Measurements from ENCODE around the gene SCIMP. TPM values are rescaled to one million over a fixed set of nuclear protein-coding genes. Genes with fewer than 3 reads are reported as not detected.

The SCIMP gene
- total RNA-seq, 1 experiment from 2014 or later: not detected

DNA sequence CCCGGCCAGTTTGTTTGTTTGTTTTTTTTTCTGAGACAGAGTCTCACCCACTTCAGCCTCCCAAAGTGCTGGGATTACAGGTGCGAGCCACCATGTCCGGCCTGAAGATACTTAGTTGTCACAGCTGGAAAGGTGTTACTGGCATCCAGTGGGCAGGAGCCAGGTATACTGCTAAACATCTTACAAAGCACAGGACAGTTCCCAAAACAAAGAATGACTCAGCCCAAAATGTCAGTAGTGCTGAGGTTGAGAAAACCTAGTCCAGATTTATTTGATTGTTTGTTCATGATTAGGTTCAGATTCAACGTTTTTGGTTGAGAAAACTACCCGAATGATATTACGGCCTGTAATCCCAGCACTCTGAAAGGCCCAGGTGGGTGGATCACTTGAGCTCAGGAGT is 28.8 kb upstream of the SCIMP start:
- CTCF ChIA-PET: interaction anchor here (0.6 to 0.7 kb wide), 2 partner anchors 545 to 602 kb away, joined by 4 read pairs; no protein-coding TSS in a partner anchor
- Mint-ChIP-seq H3K4me3 (ENCODE audit: unreplicated experiment) (no peak overlapping the region), H3K36me3 (ENCODE audit: insufficient read depth, unreplicated experiment) (no peaks in the 10 kb centered on the region), H3K27ac (ENCODE audit: low read depth, unreplicated experiment) (no peak overlapping the region), H3K9me3 (ENCODE audit: unreplicated experiment) (no peaks in the 10 kb centered on the region), H3K4me1 (ENCODE audit: insufficient read depth, unreplicated experiment) (no peaks in the 10 kb centered on the region), H3K27me3 (ENCODE audit: insufficient read depth, unreplicated experiment) (no peaks in the 10 kb centered on the region)
- no peak for DNase-seq (ENCODE audit: unreplicated experiment)
- POLR2A ChIA-PET: no interaction called here
- intact Hi-C loops (cut with micrococcal nuclease): no loop called here
- no TSS peak for BruUV-seq (replicated peaks)
- TF ChIP-seq, protein P1, sequence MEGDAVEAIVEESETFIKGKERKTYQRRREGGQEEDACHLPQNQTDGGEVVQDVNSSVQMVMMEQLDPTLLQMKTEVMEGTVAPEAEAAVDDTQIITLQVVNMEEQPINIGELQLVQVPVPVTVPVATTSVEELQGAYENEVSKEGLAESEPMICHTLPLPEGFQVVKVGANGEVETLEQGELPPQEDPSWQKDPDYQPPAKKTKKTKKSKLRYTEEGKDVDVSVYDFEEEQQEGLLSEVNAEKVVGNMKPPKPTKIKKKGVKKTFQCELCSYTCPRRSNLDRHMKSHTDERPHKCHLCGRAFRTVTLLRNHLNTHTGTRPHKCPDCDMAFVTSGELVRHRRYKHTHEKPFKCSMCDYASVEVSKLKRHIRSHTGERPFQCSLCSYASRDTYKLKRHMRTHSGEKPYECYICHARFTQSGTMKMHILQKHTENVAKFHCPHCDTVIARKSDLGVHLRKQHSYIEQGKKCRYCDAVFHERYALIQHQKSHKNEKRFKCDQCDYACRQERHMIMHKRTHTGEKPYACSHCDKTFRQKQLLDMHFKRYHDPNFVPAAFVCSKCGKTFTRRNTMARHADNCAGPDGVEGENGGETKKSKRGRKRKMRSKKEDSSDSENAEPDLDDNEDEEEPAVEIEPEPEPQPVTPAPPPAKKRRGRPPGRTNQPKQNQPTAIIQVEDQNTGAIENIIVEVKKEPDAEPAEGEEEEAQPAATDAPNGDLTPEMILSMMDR (IDR thresholded peaks at IDR 0.05; ENCODE audit: unreplicated experiment): no peak

DNA sequence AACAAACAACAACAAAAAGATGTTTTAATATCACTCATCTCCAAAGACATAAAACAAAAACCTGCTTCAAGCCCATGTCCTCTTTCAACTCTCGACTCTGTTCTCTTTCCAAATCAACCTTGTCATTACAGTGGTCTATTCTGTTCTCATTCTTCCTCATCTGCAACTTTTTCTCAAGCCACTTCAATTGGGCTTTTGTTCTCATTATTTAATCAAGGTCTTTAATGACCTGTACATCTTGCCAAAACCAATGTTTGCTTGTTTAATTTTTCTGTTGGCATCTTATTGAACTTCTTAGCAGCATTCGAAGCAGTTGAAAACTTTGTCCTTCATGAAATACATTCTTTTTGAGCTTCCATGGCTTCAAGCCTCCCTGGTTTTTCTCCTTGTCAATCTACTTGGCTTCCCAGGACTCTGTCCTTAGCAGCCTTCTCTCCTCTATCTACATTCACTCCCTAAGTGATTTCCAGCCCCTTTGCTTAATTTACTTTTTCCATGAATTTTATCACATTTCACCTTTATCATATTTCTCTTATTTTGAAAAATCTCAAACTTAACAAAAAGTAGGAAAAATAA is 27.8 kb upstream of the SCIMP start:
- no TSS peak for BruUV-seq (replicated peaks)
- no peak for DNase-seq (ENCODE audit: unreplicated experiment)
- POLR2A ChIA-PET: interaction anchor here (1.0 kb wide), 1 partner anchor 9 kb away, joined by 4 read pairs; no protein-coding TSS in a partner anchor
- CTCF ChIA-PET: interaction anchor here (0.6 to 0.7 kb wide), 2 partner anchors 84 to 601 kb away, joined by 4 read pairs; no protein-coding TSS in a partner anchor
- H3K4me1 Mint-ChIP-seq (ENCODE audit: insufficient read depth, unreplicated experiment): no peaks in the 10 kb centered on the region
- H3K4me3 Mint-ChIP-seq (ENCODE audit: unreplicated experiment): no peak overlapping the region
- H3K36me3 Mint-ChIP-seq (ENCODE audit: insufficient read depth, unreplicated experiment): no peaks in the 10 kb centered on the region
- intact Hi-C loops (cut with micrococcal nuclease): no loop called here
- no peaks in the 10 kb centered on the region for H3K9me3 Mint-ChIP-seq (ENCODE audit: unreplicated experiment)
- H3K27me3 Mint-ChIP-seq (ENCODE audit: insufficient read depth, unreplicated experiment): no peaks in the 10 kb centered on the region
- no peak overlapping the region for H3K27ac Mint-ChIP-seq (ENCODE audit: low read depth, unreplicated experiment)
- TF ChIP-seq, protein P1 (IDR thresholded peaks at IDR 0.05; ENCODE audit: unreplicated experiment): no peak

DNA sequence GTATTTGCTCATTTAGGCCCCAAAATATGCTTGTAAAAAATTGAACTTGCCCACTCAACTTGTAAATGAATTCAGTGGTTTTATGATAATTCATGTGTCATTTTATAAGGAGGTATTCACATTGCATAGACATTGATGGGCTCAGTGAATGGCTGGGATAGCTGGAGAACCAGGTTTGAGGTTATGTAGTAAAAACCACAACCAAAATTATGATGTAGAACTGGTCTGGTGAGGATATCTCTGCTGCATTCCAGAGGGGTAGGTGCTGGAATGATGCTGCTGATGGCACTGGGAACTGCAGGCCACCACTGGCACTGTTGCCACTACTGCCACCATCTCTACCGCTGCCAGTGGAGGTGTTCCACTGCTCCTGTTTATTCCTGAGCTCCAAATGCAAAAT is 25.9 kb upstream of the SCIMP start:
- H3K27me3 Mint-ChIP-seq (ENCODE audit: insufficient read depth, unreplicated experiment): no peaks in the 10 kb centered on the region
- ChIA-PET POLR2A (no interaction called here), CTCF (no interaction called here)
- BruUV-seq (replicated peaks): no TSS peak
- H3K9me3 Mint-ChIP-seq (ENCODE audit: unreplicated experiment): no peaks in the 10 kb centered on the region
- H3K27ac Mint-ChIP-seq (ENCODE audit: low read depth, unreplicated experiment): no peak overlapping the region
- TF ChIP-seq, protein P1 (IDR thresholded peaks at IDR 0.05; ENCODE audit: unreplicated experiment): no peak
- H3K4me3 Mint-ChIP-seq (ENCODE audit: unreplicated experiment): no peak overlapping the region
- no peaks in the 10 kb centered on the region for H3K4me1 Mint-ChIP-seq (ENCODE audit: insufficient read depth, unreplicated experiment)
- DNase-seq (ENCODE audit: unreplicated experiment): no peak
- intact Hi-C loops (cut with micrococcal nuclease): no loop called here
- H3K36me3 Mint-ChIP-seq (ENCODE audit: insufficient read depth, unreplicated experiment): no peaks in the 10 kb centered on the region

DNA sequence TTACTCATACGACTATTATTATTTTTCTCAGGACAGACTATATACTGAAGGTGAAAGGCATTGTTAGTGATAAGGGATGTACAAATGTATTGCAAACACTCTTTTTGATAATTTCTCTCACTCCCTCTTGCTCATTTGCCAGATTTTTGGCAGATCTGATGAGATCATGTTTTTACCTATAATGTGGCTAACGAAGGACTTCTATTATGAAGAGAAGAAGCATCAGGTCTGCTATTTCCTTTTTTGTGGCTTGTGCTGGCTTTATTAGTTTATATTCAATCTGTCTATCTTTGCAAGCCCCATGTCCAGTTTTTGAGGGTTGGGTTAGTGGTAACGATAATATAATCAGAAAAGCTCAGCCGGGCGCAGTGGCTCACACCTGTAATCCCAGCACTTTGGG is 22.5 kb upstream of the SCIMP start:
- no TSS peak for BruUV-seq (replicated peaks)
- no peaks in the 10 kb centered on the region for H3K4me1 Mint-ChIP-seq (ENCODE audit: insufficient read depth, unreplicated experiment)
- H3K27me3 Mint-ChIP-seq (ENCODE audit: insufficient read depth, unreplicated experiment): no peaks in the 10 kb centered on the region

More for the DNA sequence above, 22.5 kb upstream of the SCIMP start:
- intact Hi-C loops (cut with micrococcal nuclease): no loop called here
- ChIA-PET CTCF (interaction anchor here (0.6 kb wide), 1 partner anchor 1498 kb away, joined by 3 read pairs; no protein-coding TSS in a partner anchor), POLR2A (no interaction called here)
- Mint-ChIP-seq H3K36me3 (ENCODE audit: insufficient read depth, unreplicated experiment) (no peaks in the 10 kb centered on the region), H3K4me3 (ENCODE audit: unreplicated experiment) (no peak overlapping the region), H3K27ac (ENCODE audit: low read depth, unreplicated experiment) (no peak overlapping the region), H3K9me3 (ENCODE audit: unreplicated experiment) (no peaks in the 10 kb centered on the region)
- no peak for DNase-seq (ENCODE audit: unreplicated experiment)
- TF ChIP-seq, protein P1 (IDR thresholded peaks at IDR 0.05; ENCODE audit: unreplicated experiment): no peak
